T1000 (cell line): ENCODE results near the gene APOL5.

ENCODE experiments used
- DNase-seq: peaks from one replicate; lab custom pipeline; 2025; ENCODE audit warnings: mixed read lengths; lab: John Stamatoyannopoulos, UW

Gene APOL5

GRCh38 chr22:35742342-35743100, 24.8 kb downstream of the APOL5 start:
- DNase-seq = no peak

- DNase-seq = no peak
Observed at GRCh38 chr22:35743326-35743860, 25.7 kb downstream of the APOL5 start.

GRCh38 chr22:35746248-35746647, 28.6 kb downstream of the APOL5 start:
- DNase-seq = no peak

DNA sequence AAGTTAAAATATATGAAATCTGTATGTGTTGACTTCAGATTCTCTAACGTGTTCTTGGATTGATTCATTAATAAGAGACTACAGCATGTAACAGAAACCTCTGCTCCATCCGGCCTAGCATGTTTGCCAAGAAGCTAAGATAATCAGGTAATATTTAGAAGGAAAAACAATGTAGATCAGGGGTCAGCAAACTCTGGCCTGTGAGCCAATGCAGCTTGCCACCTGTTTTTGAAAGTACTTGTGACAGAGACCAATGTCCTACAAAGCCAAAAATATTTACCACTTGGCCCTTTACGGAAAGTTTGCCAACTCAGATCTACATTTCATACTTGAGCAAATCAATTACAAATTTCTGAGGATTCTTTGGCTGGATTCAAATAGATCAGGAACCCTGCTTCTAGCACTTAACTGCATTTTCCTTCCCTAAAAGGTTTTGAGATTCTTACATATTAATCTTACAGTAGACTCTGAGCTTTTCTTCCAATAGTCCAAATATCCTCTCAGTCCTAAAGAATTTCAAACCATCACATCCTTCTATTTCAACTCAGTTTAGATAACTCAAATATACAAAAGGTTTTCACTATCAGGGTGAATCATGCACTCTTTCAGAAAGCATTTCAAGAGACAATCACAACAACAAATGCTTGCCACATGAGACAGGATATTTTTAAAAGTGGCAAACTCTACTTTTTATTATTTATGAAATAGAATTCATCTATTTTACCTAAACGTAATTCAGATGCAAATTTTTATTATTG, 29.5 kb downstream of the APOL5 start:
- no peak for DNase-seq

GRCh38 chr22:35749808-35750207, 32.1 kb downstream of the APOL5 start:
- DNase-seq = no peak

DNA sequence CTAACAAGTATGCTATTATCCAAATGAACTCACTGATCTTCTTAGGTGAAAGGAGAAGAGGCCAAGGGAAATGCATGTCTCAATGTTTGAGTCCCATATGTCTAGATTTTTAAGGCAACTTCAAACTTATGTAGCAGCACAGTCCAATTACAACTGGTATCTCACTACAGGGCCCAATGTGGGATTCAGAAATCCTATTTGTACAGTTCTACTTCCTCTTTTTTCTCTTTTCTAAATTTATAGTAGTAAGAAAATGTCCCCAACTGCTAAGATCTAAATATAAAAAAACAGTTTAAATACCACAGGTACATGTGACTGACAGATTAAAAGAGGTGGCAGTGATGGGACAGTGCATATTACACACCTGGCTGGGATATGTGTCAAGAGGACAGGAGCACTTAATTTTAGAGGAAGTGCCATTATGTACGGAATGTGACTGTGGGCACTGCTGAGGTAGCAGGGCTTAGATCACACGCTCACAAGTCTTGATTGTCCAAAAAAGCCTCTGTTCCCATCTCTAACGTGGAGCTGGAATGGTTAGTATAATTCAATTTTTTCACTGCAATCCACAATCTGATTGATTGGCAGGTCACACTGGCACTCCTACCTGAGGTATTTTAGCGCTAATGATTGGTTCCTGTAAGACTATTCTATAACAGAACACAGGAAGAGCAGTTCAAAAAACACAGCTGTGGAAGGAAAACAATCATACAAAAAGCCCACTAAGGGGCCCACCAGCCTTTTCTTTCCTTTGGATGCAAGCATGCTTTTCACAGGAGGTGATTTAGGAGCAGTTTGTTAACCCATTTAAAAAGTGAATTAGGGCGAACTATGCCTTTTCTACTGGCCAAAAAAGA, 34.6 kb downstream of the APOL5 start:
- no peak for DNase-seq

- DNase-seq = no peak
Observed at GRCh38 chr22:35752863-35753189, 35.2 kb downstream of the APOL5 start.

GRCh38 chr22:35754761-35755160, 37.1 kb downstream of the APOL5 start:
- no peak for DNase-seq

- no peak for DNase-seq
Observed at GRCh38 chr22:35756722-35757121, 39.0 kb downstream of the APOL5 start.

GRCh38 chr22:35758394-35758793, 40.7 kb downstream of the APOL5 start:
- DNase-seq = no peak

DNA sequence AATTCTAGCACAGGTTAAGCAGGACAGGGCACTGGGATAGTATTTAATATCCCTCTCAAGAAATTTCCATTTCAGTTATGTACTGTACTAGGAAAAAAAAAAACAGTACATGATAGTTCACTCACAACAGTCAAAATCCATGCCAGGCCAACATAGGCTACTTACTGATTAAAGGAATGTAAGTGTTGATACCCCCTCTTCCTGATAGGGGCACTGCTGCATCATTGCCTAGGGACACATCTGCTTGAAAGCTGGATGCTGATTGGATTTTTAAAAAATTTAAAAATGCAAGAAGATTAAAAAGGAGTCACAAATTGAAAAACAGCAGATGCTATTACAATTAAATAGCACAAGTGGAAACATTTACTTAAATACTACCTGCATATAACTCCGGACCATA, 43.4 kb downstream of the APOL5 start:
- DNase-seq = no peak

DNA sequence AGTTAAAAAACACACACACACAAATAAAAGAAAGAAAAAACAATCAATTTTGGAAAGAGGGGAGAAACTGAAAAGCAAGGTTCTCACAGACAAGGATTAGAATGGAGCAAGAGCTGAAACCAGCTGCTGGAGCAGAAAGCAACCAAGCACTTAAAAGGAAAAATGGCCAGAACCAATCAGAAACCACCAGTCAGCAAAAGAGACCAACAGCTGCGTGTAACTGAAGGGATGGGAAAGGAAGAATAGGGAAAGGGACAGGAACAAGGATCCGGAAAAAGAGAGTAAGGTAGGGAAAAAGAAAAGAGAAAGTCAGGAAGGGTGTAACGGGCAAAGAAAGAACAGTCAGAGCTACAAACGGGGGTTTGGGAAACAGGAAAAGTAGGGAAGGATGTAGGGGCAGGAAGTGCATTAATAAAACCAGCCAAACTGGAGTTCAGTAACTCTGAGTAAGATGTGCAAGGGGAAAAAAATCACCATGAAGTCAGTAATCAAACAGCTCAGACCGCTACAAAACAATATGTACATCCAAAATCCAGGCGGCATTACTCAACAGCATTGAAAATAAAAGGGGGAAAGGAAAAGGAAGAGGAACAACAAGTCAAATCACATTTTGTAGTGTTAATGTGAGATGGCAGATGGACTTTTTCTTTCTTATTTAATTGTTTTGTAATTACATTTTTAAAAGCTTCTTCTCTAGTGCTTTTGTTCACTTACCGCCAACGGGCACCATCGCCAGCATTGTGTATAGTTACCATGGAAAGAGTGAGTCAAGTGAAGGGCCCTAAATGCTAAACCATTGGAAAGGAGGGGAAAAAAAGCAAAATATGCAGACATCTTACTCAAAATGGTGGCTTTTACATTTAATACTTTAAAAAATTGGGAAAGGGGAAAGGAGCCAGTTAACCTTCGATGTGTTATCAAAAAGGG, 49.2 kb downstream of the APOL5 start:
- no peak for DNase-seq

GRCh38 chr22:35769974-35770373, 52.3 kb downstream of the APOL5 start:
- DNase-seq = no peak

DNA sequence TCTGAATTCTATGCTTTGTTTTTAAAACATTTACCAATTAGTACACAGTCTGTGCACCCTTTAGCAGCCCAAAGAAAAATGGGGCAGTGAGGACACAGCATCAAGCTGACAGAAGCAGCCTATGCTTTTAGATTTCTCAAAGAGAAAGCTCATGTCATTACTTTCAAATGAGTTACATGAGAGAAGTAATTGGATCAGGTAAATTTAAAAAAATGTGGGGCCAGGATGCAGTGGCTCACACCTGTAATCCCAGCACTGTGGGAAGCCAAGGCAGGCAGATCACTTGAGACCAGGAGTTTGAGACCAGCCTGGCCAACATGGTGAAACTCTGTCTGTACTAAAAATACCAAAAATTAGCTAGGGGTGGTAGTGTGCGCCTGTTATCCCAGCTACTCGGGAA, 57.7 kb downstream of the APOL5 start:
- DNase-seq = no peak

DNA sequence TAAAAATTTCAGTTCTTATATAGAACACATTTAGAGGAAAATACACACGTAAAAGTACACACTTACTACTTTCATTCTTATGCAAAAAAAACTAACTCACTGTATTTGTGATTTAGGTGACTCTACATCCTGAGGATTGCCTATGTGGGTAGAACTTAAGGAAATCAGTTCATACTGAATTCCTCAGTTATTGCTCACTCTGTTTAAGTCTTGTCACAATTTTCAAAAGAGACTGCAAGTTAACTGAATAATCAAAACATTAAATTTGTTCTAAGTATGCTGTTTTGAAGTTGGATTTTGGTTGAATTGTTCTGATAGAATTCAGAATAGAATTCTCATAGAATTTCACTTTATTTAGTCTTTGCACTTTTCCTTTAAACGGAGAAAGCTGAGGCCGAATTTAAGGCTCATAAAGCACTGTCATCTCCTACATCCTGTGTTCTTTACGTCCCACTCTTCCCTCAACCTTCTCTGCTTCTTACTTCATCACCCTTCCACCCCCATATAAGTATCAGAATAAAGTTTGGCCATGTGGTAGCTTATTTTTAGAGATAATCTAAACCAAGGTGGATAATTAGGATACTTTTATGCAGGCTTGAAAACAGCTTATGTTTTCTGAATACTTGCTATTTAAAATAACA, 59.8 kb downstream of the APOL5 start:
- no peak for DNase-seq
